H9 (cell line): ENCODE measurements around the gene HNF1A. TPM values are rescaled to one million over a fixed set of nuclear protein-coding genes. Genes with fewer than 3 reads are reported as not detected.

ENCODE experiments used
- DNase-seq: peaks from one replicate; pipeline ENCODE4 v3.0.0-alpha.2; 2017
- H2AFZ ChIP-seq: one replicate; pipeline ENCODE4 v1.6.1; 2013; ENCODE audit warnings: mild to moderate bottlenecking, low read length, control low read depth, moderate library complexity
- H2AK5ac ChIP-seq: 2 replicates; pipeline ENCODE4 v1.6.1; 2013; ENCODE audit warnings: low read length, control low read depth, mixed read lengths; ENCODE audit not compliant: insufficient read length
- H2BK120ac ChIP-seq: one replicate; pipeline ENCODE4 v1.6.1; 2013; ENCODE audit warnings: low read depth, mild to moderate bottlenecking, low read length, control low read depth, inconsistent platforms; ENCODE audit not compliant: poor library complexity, severe bottlenecking
- H2BK12ac ChIP-seq: 2 replicates; pipeline ENCODE4 v1.6.1; 2013; ENCODE audit warnings: low read length, control low read depth, mixed read lengths, low read depth; ENCODE audit not compliant: insufficient read length
- H2BK15ac ChIP-seq: 2 replicates; pipeline ENCODE4 v1.6.1; 2013; ENCODE audit warnings: low read depth, low read length, control low read depth
- H2BK20ac ChIP-seq: one replicate; pipeline ENCODE4 v1.6.1; 2013; ENCODE audit warnings: low read depth, mild to moderate bottlenecking, low read length, control low read depth, inconsistent platforms; ENCODE audit not compliant: poor library complexity, severe bottlenecking
- H2BK5ac ChIP-seq: 2 replicates; pipeline ENCODE4 v1.6.1; 2013; ENCODE audit warnings: low read length, control low read depth, mixed read lengths; ENCODE audit not compliant: insufficient read length
- H3K14ac ChIP-seq: 2 replicates; pipeline ENCODE4 v1.6.1; 2013; ENCODE audit warnings: low read length, control low read depth; ENCODE audit not compliant: insufficient read depth
- H3K18ac ChIP-seq: 2 replicates; pipeline ENCODE4 v1.6.1; 2013; ENCODE audit warnings: low read depth, mild to moderate bottlenecking, mixed read lengths, low read length, control low read depth; ENCODE audit not compliant: insufficient read length
- H3K23ac ChIP-seq: 2 replicates; pipeline ENCODE4 v1.6.1; 2013; ENCODE audit warnings: low read length, control low read depth, mixed read lengths, low read depth; ENCODE audit not compliant: insufficient read length
- H3K23me2 ChIP-seq: 2 replicates; pipeline ENCODE4 v1.6.1; 2013; ENCODE audit warnings: low read depth, mild to moderate bottlenecking, mixed read lengths, low read length, control low read depth; ENCODE audit not compliant: insufficient read length, poor library complexity, severe bottlenecking
- H3K27ac ChIP-seq: 2 replicates; pipeline ENCODE4 v1.5.1; 2013; ENCODE audit warnings: low read length, control low read depth, mixed read lengths, low read depth; ENCODE audit not compliant: insufficient read length
- H3K27me3 ChIP-seq: 2 replicates; pipeline ENCODE4 v1.6.1; 2013; ENCODE audit warnings: low read length, control low read depth, inconsistent platforms; ENCODE audit not compliant: insufficient read depth
- H3K4ac ChIP-seq: 2 replicates; pipeline ENCODE4 v1.6.1; 2013; ENCODE audit warnings: low read depth, mild to moderate bottlenecking, control low read depth, inconsistent platforms, low read length, moderate library complexity
- H3K4me1 ChIP-seq: 2 replicates; pipeline ENCODE4 v1.6.1; 2013; ENCODE audit warnings: low read length, control low read depth, inconsistent platforms; ENCODE audit not compliant: insufficient read depth
- H3K4me2 ChIP-seq: 2 replicates; pipeline ENCODE4 v1.6.1; 2013; ENCODE audit warnings: low read length, control low read depth, mixed read lengths; ENCODE audit not compliant: insufficient read length, insufficient read depth
- H3K56ac ChIP-seq: 2 replicates; pipeline ENCODE4 v1.6.1; 2013; ENCODE audit warnings: low read depth, mild to moderate bottlenecking, mixed read lengths, low read length, control low read depth; ENCODE audit not compliant: insufficient read length
- H3K79me1 ChIP-seq: 2 replicates; pipeline ENCODE4 v1.6.1; 2013; ENCODE audit warnings: low read depth, mild to moderate bottlenecking, moderate library complexity, low read length, control low read depth, inconsistent platforms; ENCODE audit not compliant: insufficient read depth, poor library complexity, severe bottlenecking
- H3K79me2 ChIP-seq: 2 replicates; pipeline ENCODE4 v1.6.1; 2013; ENCODE audit warnings: low read length, control low read depth, inconsistent platforms; ENCODE audit not compliant: insufficient read depth
- H3K9ac ChIP-seq: 2 replicates; pipeline ENCODE4 v1.6.1; 2013; ENCODE audit warnings: low read length, control low read depth, mixed read lengths; ENCODE audit not compliant: insufficient read length; ENCODE audit errors: extremely low read depth
- H3K9me3 ChIP-seq: one replicate; pipeline ENCODE4 v1.6.1; 2013; ENCODE audit warnings: low read depth, low read length, inconsistent platforms; ENCODE audit not compliant: control insufficient read depth
- H3T11ph ChIP-seq: one replicate; pipeline ENCODE4 v1.6.1; 2013; ENCODE audit warnings: mild to moderate bottlenecking, low read length, control low read depth, inconsistent platforms
- H4K20me1 ChIP-seq: one replicate; pipeline ENCODE4 v1.6.1; 2013; ENCODE audit not compliant: control insufficient read depth, insufficient read length, insufficient read depth
- H4K5ac ChIP-seq: 2 replicates; pipeline ENCODE4 v1.6.1; 2013; ENCODE audit warnings: low read depth, mild to moderate bottlenecking, mixed read lengths, low read length, control low read depth; ENCODE audit not compliant: insufficient read length
- H4K8ac ChIP-seq: replicated peaks from 2 replicates; pipeline ENCODE4 v1.6.1; 2013; ENCODE audit warnings: low read length, control low read depth, mixed read lengths, low read depth; ENCODE audit not compliant: insufficient read length
- H4K91ac ChIP-seq: 2 replicates; pipeline ENCODE4 v1.6.1; 2013; ENCODE audit warnings: low read depth, mild to moderate bottlenecking, moderate library complexity, mixed read lengths, low read length, control low read depth; ENCODE audit not compliant: insufficient read length
- H3K27ac Mint-ChIP-seq, 3 experiments: 2 replicates in 2 of 3; 3 replicates in 1 of 3; pipeline ENCODE4 v1.8.0; 2020 to 2021; ENCODE audit warnings: mixed read lengths in 3 of 3, mild to moderate bottlenecking in 1 of 3, moderate library complexity in 1 of 3
- H3K27me3 Mint-ChIP-seq: 2 replicates; pipeline ENCODE4 v1.8.0; 2021; ENCODE audit warnings: low read depth, mild to moderate bottlenecking, moderate library complexity, mixed read lengths
- H3K36me3 Mint-ChIP-seq, 3 experiments: 2 replicates in 2 of 3; 3 replicates in 1 of 3; pipeline ENCODE4 v1.8.0; 2020 to 2021; ENCODE audit warnings: low read depth in 3 of 3, mixed read lengths in 3 of 3; ENCODE audit not compliant: insufficient read depth in 1 of 3
- H3K4me1 Mint-ChIP-seq, 2 experiments: 2 replicates each; pipeline ENCODE4 v1.8.0; 2020; ENCODE audit warnings: mixed read lengths in 2 of 2
- H3K4me3 Mint-ChIP-seq, 2 experiments: 2 replicates in 1 of 2; 3 replicates in 1 of 2; pipeline ENCODE4 v1.8.0; 2020 to 2021; ENCODE audit warnings: mild to moderate bottlenecking in 2 of 2, mixed read lengths in 2 of 2, moderate library complexity in 1 of 2
- H3K9me3 Mint-ChIP-seq, 2 experiments: 2 replicates in 1 of 2; 3 replicates in 1 of 2; pipeline ENCODE4 v1.8.0; 2020; ENCODE audit warnings: mild to moderate bottlenecking in 2 of 2, mixed read lengths in 2 of 2, moderate library complexity in 1 of 2
- CTCF ChIP-seq: fragments of 200-600 bp; sonication (generic); conservative IDR thresholded peaks from 3 replicates; pipeline ENCODE4 v1.8.0; 2021; ENCODE audit warnings: antibody characterized with exemption, mild to moderate bottlenecking
- WGBS: extraction: QIAGEN DNeasy Blood & Tissue Kit; methylation state at CpG from one replicate; pipeline ENCODE4 v1.1.7; 2013; ENCODE audit warnings: missing lambda C conversion rate, low lambda C conversion rate, mixed read lengths; ENCODE audit not compliant: insufficient read length; ENCODE audit errors: extremely low coverage; 5-methylcytosine and 5-hydroxymethylcytosine counted together
- total RNA-seq: library from RNA; stranded (reverse); gene quantifications from 2 replicates; pipeline ENCODE4 v1.2.1, GENCODE V29; 2021

Gene HNF1A
- total RNA-seq, 1 experiment from 2014 or later, result not detected

DNA sequence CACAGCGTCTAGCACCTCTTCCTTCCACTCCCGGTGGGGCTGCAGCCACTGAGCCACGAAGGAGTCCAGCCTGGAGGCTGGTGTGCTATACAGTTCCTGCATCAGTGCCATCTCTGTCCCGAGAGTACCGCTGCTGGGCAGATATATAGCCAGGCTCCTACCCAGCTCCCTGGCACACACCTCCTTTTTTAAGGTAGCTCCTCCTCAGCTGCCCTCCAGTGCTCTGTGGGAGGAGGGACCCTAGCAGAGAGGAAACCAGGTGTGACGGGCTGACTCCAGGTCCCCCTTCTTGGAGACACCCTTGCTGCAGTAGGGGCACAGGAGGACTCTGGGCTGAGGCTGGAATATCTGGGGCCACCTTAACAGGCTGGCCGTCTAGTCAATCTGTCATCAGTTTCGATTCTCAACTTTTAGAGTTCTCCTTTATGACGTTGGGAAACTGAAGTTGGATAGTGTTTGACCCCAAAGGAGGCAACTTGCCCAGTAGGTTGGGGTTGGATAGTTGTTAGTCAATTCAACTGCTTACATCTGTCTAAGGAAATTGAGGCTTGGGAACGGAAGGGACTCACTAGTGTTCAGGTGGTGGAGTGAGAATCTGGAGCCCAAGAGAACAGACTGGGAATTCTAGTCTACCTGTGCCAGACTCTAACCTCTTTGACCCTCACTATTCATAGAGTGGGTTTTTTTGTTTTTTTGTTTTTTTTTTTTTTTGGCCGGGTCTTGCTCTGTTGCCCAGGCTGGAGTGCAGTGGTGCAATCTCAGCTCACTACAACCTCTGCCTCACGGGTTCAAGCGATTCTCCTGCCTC lies 60.7 kb downstream of the HNF1A start, which contains the start of gene OASL:
TSS of gene OASL (minus strand) at position 386 of the 808 bp plus-strand sequence. CDS start at position 111, 275 bp downstream.
- H2BK5ac ChIP-seq, result no peak within 1 kb of the TSS
- H3K14ac ChIP-seq, result peak within 1 kb of the TSS; percentile 29; the same call in 1 of the 2 replicates
- H3T11ph ChIP-seq, result no peak within 1 kb of the TSS
- no peak within 1 kb of the TSS for H3K27ac ChIP-seq
- H3K23me2 ChIP-seq, result no peaks in the 10 kb centered on the region
- no peaks in the 10 kb centered on the region for H3K4me1 ChIP-seq
- peak within 1 kb of the TSS; percentile 65 for H3K18ac ChIP-seq
- peaks cover 17% of the 10 kb centered on the region for H3K27me3 Mint-ChIP-seq
- H2BK15ac ChIP-seq, result 0 out of 2 replicates have a peak within 1 kb of the TSS, but pooled peaks have one; percentile 49
- no peaks in the 10 kb centered on the region for H3K9me3 ChIP-seq
- H3K9ac ChIP-seq, result no peak within 1 kb of the TSS
- no peaks in the 10 kb centered on the region for H4K20me1 ChIP-seq
- H2BK120ac ChIP-seq, result no peak within 1 kb of the TSS
- H2AK5ac ChIP-seq, result no peak within 1 kb of the TSS
- H4K5ac ChIP-seq, result no peak within 1 kb of the TSS
- H4K91ac ChIP-seq, result no peak within 1 kb of the TSS
- H2BK20ac ChIP-seq, result no peak within 1 kb of the TSS
- no peaks in the 10 kb centered on the region for H3K79me1 ChIP-seq
- no peak within 1 kb of the TSS for H2BK12ac ChIP-seq
- H3K23ac ChIP-seq, result no peak within 1 kb of the TSS
- no peaks in the 10 kb centered on the region for H3K27me3 ChIP-seq
- DNase-seq, result no peak
- no peak within 1 kb of the TSS for H3K4me3 Mint-ChIP-seq
- TF ChIP-seq CTCF, result no peak
- no peaks in the 10 kb centered on the region for H3K36me3 Mint-ChIP-seq
- no CpG with 5 or more reads among the region's 13 CpGs for WGBS
- no peak within 1 kb of the TSS for H3K4me2 ChIP-seq
- no peaks in the 10 kb centered on the region; a peak in 1 of 5 replicates for H3K9me3 Mint-ChIP-seq
- H2AFZ ChIP-seq, result no peak within 1 kb of the TSS
- peaks cover 3 to 5% of the 10 kb centered on the region in 2 experiments; a peak in 1 of 4 replicates for H3K4me1 Mint-ChIP-seq
- H3K27ac Mint-ChIP-seq, result peak within 1 kb of the TSS in 1 of 3 experiments; percentile 68; a peak in 2 of 7 replicates
- no peak within 1 kb of the TSS for H3K56ac ChIP-seq
- no peak within 1 kb of the TSS for H3K4ac ChIP-seq
- H3K79me2 ChIP-seq, result no peaks in the 10 kb centered on the region
- H4K8ac ChIP-seq, result no peak within 1 kb of the TSS
